ENCODE measurements around the gene KRTAP5-6.

GRCh38 chr11:1692708-1693326 is 4.2 kb upstream of the KRTAP5-6 start:
- TF ChIP-seq EZH2 (IDR thresholded peaks at IDR 0.05; ENCODE audit: borderline replicate concordance, low read length), result no peak
- TF ChIP-seq, protein P1, sequence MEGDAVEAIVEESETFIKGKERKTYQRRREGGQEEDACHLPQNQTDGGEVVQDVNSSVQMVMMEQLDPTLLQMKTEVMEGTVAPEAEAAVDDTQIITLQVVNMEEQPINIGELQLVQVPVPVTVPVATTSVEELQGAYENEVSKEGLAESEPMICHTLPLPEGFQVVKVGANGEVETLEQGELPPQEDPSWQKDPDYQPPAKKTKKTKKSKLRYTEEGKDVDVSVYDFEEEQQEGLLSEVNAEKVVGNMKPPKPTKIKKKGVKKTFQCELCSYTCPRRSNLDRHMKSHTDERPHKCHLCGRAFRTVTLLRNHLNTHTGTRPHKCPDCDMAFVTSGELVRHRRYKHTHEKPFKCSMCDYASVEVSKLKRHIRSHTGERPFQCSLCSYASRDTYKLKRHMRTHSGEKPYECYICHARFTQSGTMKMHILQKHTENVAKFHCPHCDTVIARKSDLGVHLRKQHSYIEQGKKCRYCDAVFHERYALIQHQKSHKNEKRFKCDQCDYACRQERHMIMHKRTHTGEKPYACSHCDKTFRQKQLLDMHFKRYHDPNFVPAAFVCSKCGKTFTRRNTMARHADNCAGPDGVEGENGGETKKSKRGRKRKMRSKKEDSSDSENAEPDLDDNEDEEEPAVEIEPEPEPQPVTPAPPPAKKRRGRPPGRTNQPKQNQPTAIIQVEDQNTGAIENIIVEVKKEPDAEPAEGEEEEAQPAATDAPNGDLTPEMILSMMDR (conservative IDR thresholded peaks at IDR 0.05 in 1 of 2, IDR thresholded peaks at IDR 0.05 in 1 of 2; ENCODE audit: extremely low read depth in 1 of 2, insufficient read depth in 1 of 2, low read depth in 1 of 2, low read length in 2 of 2), result no peak
